ENCODE results near the gene FGF6.

- TF ChIP-seq CTCF (IDR thresholded peaks at IDR 0.05; ENCODE audit: borderline replicate concordance, extremely low read depth, low read length, poor library complexity, severe bottlenecking) (no peak), EZH2 (IDR thresholded peaks at IDR 0.05; ENCODE audit: borderline replicate concordance, low read depth, low read length, severe bottlenecking) (no peak)
Measured at GRCh38 chr12:4448371-4448940, 2.8 kb upstream of the FGF6 start.

Data from DND-41 (cell line).